HepG2 (cell line): ENCODE data around the gene KIF2C. TPM values are rescaled to one million over a fixed set of nuclear protein-coding genes. Genes with fewer than 3 reads are reported as not detected.
A peak's percentile ranks its signal among the peaks of the same experiment; 100 is the strongest.

Experiments used
- CCDC6 ChIP-seq: sonication (generic); formaldehyde crosslinking; IDR thresholded peaks from 2 replicates; pipeline ENCODE4 v1.8.1; 2022; ENCODE audit warnings: mild to moderate bottlenecking, missing genetic modification reagents, moderate library complexity
- MBNL3 ChIP-seq: fragments of 250-450 bp; sonication (Bioruptor Pico); conservative IDR thresholded peaks from 2 replicates; pipeline ENCODE4 v1.8.0; 2022; ENCODE audit warnings: mild to moderate bottlenecking, inconsistent platforms
- PRMT3 ChIP-seq: sonication (generic); formaldehyde crosslinking; IDR thresholded peaks from 2 replicates; pipeline ENCODE4 v1.8.1; 2022; ENCODE audit warnings: low read depth, mild to moderate bottlenecking, moderate library complexity, missing genetic modification reagents, borderline replicate concordance
- SAP130 ChIP-seq: IDR thresholded peaks from 2 replicates; pipeline ENCODE4 v1.6.1; 2016; ENCODE audit warnings: low read depth
- TEAD3 ChIP-seq: optimal IDR thresholded peaks from 2 replicates; pipeline ENCODE3; 2016; ENCODE audit warnings: borderline replicate concordance
- polyA plus RNA-seq, 8 experiments: library from polyadenylated mRNA; depleted of rRNA in 3 of 8; stranded (reverse) in 7 of 8; unstranded in 1 of 8; fragments of >200 nt; fragmentation: Illumina TruSeq in 4 of 8; extraction: Trizol in 4 of 8; gene quantifications; 2 replicates each; pipeline versions ENCODE4 v1.2.1 to v1.2.3, GENCODE V29; 2011 to 2016; ENCODE audit warnings: low read depth in 4 of 8, missing spikeins in 1 of 8, mixed read lengths in 1 of 8; ENCODE audit not compliant: insufficient read depth in 1 of 8
- total RNA-seq, 5 experiments: library from RNA; depleted of rRNA; stranded (reverse); fragments of >200 nt; fragmentation: Illumina TruSeq; extraction: Trizol; gene quantifications; 2 replicates each; pipeline ENCODE4 v1.2.3, GENCODE V29; 2016; ENCODE audit warnings: low read depth in 1 of 5
- TF ChIP-seq, protein P1 (sequence below): sonication (generic); formaldehyde crosslinking; IDR thresholded peaks from 2 replicates; pipeline ENCODE4 v1.4.0; 2020; ENCODE audit warnings: mild to moderate bottlenecking, missing genetic modification reagents
- TF ChIP-seq, protein P2 (sequence below): sonication (generic); formaldehyde crosslinking; IDR thresholded peaks from 2 replicates; pipeline ENCODE4 v1.5.0; 2020; ENCODE audit warnings: mild to moderate bottlenecking, missing genetic modification reagents
- TF ChIP-seq, protein P3 (sequence below): sonication (generic); formaldehyde crosslinking; conservative IDR thresholded peaks from 2 replicates; pipeline ENCODE4 v1.8.0; 2022; ENCODE audit warnings: low read depth, missing genetic modification reagents
- TF ChIP-seq, protein P4 (sequence below): fragments of 450-650 bp; IDR thresholded peaks from 2 replicates; pipeline ENCODE4 v1.6.1; 2016
- TF ChIP-seq, protein P5 (sequence below): sonication (generic); formaldehyde crosslinking; IDR thresholded peaks from 2 replicates; pipeline ENCODE4 v1.5.0; 2020; ENCODE audit warnings: mild to moderate bottlenecking, missing genetic modification reagents

Gene KIF2C
- total and polyA plus RNA-seq, 2 of the 13 experiments (the other 11 are each of a cell fraction or from before 2014, with no cell fraction given), result 29.7 to 53.7 TPM

DNA sequence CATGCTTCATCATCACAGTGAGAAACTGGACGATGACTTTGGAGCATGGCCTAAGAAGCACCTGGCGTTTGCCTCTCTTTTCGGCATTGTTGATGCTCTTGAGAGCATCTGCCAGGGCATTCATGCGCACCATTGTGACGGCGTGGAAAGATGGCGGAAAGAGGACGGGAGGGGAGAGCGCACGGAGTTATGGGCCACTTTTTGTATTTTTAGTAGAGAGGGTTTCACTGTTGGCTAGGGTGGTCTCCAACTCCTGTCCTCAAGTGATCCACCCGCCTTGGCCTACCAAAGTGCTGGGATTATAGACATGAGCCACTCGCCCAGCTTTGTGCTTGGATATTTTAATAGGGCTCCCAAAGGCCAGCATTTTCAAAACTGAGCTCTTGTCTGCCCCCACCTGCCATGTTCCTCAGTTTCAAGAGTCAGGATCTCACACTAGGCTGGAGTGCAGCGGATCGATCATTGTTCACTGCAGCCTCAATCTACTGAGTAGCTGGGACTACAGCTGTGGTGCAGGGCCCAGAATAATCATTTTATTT, 41.0 kb downstream of the KIF2C start (continued):
- TF ChIP-seq PRMT3 (CRISPR knock-in tag) (0 out of 2 replicates have a peak, but pooled peaks have one; percentile 1), MBNL3 (CRISPR knock-in tag) (no peak), SAP130 (CRISPR knock-in tag) (no peak), CCDC6 (CRISPR knock-in tag) (no peak; the same call in 1 of the 2 replicates), TEAD3 (CRISPR knock-in tag) (peak; percentile 14)
- TF ChIP-seq, protein P1, sequence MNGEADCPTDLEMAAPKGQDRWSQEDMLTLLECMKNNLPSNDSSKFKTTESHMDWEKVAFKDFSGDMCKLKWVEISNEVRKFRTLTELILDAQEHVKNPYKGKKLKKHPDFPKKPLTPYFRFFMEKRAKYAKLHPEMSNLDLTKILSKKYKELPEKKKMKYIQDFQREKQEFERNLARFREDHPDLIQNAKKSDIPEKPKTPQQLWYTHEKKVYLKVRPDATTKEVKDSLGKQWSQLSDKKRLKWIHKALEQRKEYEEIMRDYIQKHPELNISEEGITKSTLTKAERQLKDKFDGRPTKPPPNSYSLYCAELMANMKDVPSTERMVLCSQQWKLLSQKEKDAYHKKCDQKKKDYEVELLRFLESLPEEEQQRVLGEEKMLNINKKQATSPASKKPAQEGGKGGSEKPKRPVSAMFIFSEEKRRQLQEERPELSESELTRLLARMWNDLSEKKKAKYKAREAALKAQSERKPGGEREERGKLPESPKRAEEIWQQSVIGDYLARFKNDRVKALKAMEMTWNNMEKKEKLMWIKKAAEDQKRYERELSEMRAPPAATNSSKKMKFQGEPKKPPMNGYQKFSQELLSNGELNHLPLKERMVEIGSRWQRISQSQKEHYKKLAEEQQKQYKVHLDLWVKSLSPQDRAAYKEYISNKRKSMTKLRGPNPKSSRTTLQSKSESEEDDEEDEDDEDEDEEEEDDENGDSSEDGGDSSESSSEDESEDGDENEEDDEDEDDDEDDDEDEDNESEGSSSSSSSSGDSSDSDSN (CRISPR knock-in tag), result no peak
- TF ChIP-seq, protein P2, sequence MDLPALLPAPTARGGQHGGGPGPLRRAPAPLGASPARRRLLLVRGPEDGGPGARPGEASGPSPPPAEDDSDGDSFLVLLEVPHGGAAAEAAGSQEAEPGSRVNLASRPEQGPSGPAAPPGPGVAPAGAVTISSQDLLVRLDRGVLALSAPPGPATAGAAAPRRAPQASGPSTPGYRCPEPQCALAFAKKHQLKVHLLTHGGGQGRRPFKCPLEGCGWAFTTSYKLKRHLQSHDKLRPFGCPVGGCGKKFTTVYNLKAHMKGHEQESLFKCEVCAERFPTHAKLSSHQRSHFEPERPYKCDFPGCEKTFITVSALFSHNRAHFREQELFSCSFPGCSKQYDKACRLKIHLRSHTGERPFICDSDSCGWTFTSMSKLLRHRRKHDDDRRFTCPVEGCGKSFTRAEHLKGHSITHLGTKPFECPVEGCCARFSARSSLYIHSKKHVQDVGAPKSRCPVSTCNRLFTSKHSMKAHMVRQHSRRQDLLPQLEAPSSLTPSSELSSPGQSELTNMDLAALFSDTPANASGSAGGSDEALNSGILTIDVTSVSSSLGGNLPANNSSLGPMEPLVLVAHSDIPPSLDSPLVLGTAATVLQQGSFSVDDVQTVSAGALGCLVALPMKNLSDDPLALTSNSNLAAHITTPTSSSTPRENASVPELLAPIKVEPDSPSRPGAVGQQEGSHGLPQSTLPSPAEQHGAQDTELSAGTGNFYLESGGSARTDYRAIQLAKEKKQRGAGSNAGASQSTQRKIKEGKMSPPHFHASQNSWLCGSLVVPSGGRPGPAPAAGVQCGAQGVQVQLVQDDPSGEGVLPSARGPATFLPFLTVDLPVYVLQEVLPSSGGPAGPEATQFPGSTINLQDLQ, result 0 out of 2 replicates have a peak, but pooled peaks have one; percentile 52
- TF ChIP-seq, protein P3, sequence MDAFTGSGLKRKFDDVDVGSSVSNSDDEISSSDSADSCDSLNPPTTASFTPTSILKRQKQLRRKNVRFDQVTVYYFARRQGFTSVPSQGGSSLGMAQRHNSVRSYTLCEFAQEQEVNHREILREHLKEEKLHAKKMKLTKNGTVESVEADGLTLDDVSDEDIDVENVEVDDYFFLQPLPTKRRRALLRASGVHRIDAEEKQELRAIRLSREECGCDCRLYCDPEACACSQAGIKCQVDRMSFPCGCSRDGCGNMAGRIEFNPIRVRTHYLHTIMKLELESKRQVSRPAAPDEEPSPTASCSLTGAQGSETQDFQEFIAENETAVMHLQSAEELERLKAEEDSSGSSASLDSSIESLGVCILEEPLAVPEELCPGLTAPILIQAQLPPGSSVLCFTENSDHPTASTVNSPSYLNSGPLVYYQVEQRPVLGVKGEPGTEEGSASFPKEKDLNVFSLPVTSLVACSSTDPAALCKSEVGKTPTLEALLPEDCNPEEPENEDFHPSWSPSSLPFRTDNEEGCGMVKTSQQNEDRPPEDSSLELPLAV (CRISPR knock-in tag), result no peak
- TF ChIP-seq, protein P4, sequence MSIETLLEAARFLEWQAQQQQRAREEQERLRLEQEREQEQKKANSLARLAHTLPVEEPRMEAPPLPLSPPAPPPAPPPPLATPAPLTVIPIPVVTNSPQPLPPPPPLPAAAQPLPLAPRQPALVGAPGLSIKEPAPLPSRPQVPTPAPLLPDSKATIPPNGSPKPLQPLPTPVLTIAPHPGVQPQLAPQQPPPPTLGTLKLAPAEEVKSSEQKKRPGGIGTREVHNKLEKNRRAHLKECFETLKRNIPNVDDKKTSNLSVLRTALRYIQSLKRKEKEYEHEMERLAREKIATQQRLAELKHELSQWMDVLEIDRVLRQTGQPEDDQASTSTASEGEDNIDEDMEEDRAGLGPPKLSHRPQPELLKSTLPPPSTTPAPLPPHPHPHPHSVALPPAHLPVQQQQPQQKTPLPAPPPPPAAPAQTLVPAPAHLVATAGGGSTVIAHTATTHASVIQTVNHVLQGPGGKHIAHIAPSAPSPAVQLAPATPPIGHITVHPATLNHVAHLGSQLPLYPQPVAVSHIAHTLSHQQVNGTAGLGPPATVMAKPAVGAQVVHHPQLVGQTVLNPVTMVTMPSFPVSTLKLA, result no peak
- TF ChIP-seq, protein P5, sequence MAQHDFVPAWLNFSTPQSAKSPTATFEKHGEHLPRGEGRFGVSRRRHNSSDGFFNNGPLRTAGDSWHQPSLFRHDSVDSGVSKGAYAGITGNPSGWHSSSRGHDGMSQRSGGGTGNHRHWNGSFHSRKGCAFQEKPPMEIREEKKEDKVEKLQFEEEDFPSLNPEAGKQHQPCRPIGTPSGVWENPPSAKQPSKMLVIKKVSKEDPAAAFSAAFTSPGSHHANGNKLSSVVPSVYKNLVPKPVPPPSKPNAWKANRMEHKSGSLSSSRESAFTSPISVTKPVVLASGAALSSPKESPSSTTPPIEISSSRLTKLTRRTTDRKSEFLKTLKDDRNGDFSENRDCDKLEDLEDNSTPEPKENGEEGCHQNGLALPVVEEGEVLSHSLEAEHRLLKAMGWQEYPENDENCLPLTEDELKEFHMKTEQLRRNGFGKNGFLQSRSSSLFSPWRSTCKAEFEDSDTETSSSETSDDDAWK (CRISPR knock-in tag), result no peak
